ENCODE results near the gene HOXD10.
A peak's percentile ranks its signal among the peaks of the same experiment; 100 is the strongest.

The HOXD10 gene

DNA sequence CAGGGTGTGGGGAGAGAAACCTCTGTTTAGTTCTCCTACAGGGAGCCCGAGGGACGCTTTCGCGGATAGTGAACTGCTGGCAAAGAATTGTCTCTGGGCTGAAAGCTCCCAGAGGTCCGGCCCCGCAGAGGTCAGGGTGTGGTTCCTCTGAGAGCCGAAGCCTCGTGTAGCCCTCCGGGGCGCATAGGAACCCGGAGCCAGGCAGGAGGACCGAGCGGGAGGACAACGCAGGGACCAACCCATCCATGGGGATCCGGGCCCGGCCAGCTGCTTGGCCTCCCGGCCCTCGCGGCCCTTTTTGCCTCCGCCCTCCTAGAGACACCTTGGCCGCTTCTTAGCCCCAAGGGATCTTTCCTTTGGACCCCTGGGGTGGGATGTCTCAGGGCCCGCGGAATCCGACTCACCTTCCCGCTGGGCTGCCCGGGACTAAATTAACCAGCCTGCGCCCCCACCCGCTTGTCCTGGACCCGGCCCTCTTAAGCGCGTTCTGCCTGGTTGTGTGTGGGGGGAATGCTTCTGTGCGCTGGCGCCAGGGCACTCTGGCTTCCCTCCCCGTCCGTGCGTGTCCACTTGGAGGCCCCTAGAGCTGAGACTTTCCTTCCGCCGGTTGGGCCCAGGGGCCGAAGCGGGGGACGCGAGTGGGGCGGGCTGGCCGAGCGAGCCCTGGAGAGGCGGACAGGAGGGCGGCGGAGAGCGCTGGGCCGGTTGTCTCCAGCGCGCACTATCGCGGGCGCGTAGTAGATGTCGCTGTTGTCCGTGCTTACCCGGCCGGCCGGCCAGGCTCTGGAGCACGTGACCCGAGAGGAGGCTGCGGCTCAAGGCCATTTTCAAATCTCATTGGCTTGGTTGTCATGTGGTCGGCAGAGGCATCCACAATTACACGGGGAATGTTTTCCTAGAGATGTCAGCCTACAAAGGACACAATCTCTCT lies at the start of gene HOXD10:
HOXD10 (plus strand) TSS at position 896 of the 931 bp plus-strand sequence. CDS start 56 bp downstream, outside the sequence.
- Mint-ChIP-seq H3K4me3 (no peak within 1 kb of the TSS), H3K4me1 (peaks cover 10% of the 10 kb centered on the region), H3K36me3 (no peaks in the 10 kb centered on the region), H3K27me3 (peaks cover 94% of the 10 kb centered on the region), H3K9me3 (no peaks in the 10 kb centered on the region), H3K27ac (no peak within 1 kb of the TSS)
- ATAC-seq, result no peak

GRCh38 chr2:176067589-176068418 lies 48.8 kb upstream of the HOXD10 start:
- no peak overlapping the region for H3K4me3 Mint-ChIP-seq
- H3K27me3 Mint-ChIP-seq, result peaks cover 81% of the 10 kb centered on the region
- H3K9me3 Mint-ChIP-seq, result no peaks in the 10 kb centered on the region
- H3K4me1 Mint-ChIP-seq, result peaks cover 13% of the 10 kb centered on the region
- no peaks in the 10 kb centered on the region for H3K36me3 Mint-ChIP-seq
- ATAC-seq, result no peak
- H3K27ac Mint-ChIP-seq, result no peak overlapping the region

- Mint-ChIP-seq H3K9me3 (no peaks in the 10 kb centered on the region), H3K4me1 (peaks cover 13% of the 10 kb centered on the region), H3K4me3 (no peak overlapping the region), H3K27me3 (peaks cover 85% of the 10 kb centered on the region), H3K27ac (no peak overlapping the region), H3K36me3 (no peaks in the 10 kb centered on the region)
- no peak for ATAC-seq
These were observed 48.2 kb upstream of the HOXD10 start for GRCh38 chr2:176068419-176068832.

- H3K4me3 Mint-ChIP-seq, result no peak overlapping the region
- peaks cover 13% of the 10 kb centered on the region for H3K4me1 Mint-ChIP-seq
- no peak overlapping the region for H3K27ac Mint-ChIP-seq
- H3K36me3 Mint-ChIP-seq, result no peaks in the 10 kb centered on the region
- no peak for ATAC-seq
- peaks cover 93% of the 10 kb centered on the region for H3K27me3 Mint-ChIP-seq
- peaks cover 2% of the 10 kb centered on the region for H3K9me3 Mint-ChIP-seq
These were observed 45.0 kb upstream of the HOXD10 start for GRCh38 chr2:176071330-176072291.

DNA sequence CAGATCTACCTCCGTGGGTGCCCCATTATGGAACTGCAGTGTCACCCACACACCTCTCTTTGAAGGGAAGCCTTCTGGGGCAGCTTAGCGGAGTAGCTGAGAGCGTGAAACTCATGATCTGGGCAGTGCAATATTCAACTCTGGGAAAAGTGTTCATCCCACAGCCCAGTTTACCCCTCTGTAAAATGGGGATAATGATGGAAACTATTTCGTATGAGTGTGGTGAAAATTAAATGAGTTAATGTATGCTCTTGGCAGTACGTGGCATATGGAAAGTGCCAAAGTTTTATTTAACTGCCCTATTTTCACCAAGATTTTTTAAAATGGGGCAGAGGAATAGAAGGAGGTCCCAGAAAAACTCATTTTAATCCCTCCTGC lies 44.3 kb upstream of the HOXD10 start:
- Mint-ChIP-seq H3K27me3 (peaks cover 91% of the 10 kb centered on the region), H3K4me3 (no peak overlapping the region), H3K27ac (no peak overlapping the region), H3K4me1 (peaks cover 12% of the 10 kb centered on the region), H3K9me3 (peaks cover 3% of the 10 kb centered on the region), H3K36me3 (no peaks in the 10 kb centered on the region)
- no peak for ATAC-seq

- H3K9me3 Mint-ChIP-seq, result peaks cover 3% of the 10 kb centered on the region
- H3K27ac Mint-ChIP-seq, result no peak overlapping the region
- peaks cover 84% of the 10 kb centered on the region for H3K27me3 Mint-ChIP-seq
- H3K4me3 Mint-ChIP-seq, result no peak overlapping the region
- peaks cover 6% of the 10 kb centered on the region for H3K4me1 Mint-ChIP-seq
- no peak for ATAC-seq
- H3K36me3 Mint-ChIP-seq, result no peaks in the 10 kb centered on the region
These were observed 43.4 kb upstream of the HOXD10 start for GRCh38 chr2:176072951-176073904.

- H3K4me1 Mint-ChIP-seq, result peaks cover 8% of the 10 kb centered on the region
- ATAC-seq, result no peak
- H3K9me3 Mint-ChIP-seq, result peaks cover 7% of the 10 kb centered on the region
- no peaks in the 10 kb centered on the region for H3K36me3 Mint-ChIP-seq
- H3K4me3 Mint-ChIP-seq, result no peak overlapping the region
- H3K27ac Mint-ChIP-seq, result no peak overlapping the region
- H3K27me3 Mint-ChIP-seq, result peaks cover 84% of the 10 kb centered on the region
These were observed 41.6 kb upstream of the HOXD10 start for GRCh38 chr2:176074919-176075425.

GRCh38 chr2:176075481-176075880 lies 41.1 kb upstream of the HOXD10 start:
- no peaks in the 10 kb centered on the region for H3K36me3 Mint-ChIP-seq
- H3K4me1 Mint-ChIP-seq, result peaks cover 8% of the 10 kb centered on the region
- H3K27me3 Mint-ChIP-seq, result peaks cover 79% of the 10 kb centered on the region
- peaks cover 7% of the 10 kb centered on the region for H3K9me3 Mint-ChIP-seq
- H3K4me3 Mint-ChIP-seq, result no peak overlapping the region
- H3K27ac Mint-ChIP-seq, result no peak overlapping the region
- ATAC-seq, result no peak

GRCh38 chr2:176076063-176076462 lies 40.5 kb upstream of the HOXD10 start:
- H3K27me3 Mint-ChIP-seq, result peaks cover 77% of the 10 kb centered on the region
- H3K4me1 Mint-ChIP-seq, result peaks cover 8% of the 10 kb centered on the region
- H3K36me3 Mint-ChIP-seq, result no peaks in the 10 kb centered on the region
- no peak for ATAC-seq
- peaks cover 7% of the 10 kb centered on the region for H3K9me3 Mint-ChIP-seq
- no peak overlapping the region for H3K4me3 Mint-ChIP-seq
- H3K27ac Mint-ChIP-seq, result no peak overlapping the region

DNA sequence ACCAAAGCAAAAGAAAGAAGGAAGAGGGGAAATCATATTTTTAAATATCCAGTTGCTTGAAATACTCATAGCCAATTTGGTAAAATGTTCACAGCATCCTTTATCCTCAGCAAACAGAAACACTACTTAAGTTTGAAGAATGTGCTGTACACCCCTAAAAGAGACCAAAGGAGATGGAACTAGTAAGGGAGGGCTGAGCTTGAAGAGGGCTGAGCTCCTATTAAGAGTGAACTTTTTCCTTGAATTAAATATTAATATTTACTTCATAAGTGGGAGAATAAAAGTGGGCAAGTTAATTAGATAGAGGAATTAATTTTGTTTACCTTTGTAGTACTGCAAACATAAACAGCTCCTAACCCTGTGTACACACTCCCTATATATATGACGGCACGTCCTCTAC lies 39.8 kb upstream of the HOXD10 start:
- no peaks in the 10 kb centered on the region for H3K36me3 Mint-ChIP-seq

DNA sequence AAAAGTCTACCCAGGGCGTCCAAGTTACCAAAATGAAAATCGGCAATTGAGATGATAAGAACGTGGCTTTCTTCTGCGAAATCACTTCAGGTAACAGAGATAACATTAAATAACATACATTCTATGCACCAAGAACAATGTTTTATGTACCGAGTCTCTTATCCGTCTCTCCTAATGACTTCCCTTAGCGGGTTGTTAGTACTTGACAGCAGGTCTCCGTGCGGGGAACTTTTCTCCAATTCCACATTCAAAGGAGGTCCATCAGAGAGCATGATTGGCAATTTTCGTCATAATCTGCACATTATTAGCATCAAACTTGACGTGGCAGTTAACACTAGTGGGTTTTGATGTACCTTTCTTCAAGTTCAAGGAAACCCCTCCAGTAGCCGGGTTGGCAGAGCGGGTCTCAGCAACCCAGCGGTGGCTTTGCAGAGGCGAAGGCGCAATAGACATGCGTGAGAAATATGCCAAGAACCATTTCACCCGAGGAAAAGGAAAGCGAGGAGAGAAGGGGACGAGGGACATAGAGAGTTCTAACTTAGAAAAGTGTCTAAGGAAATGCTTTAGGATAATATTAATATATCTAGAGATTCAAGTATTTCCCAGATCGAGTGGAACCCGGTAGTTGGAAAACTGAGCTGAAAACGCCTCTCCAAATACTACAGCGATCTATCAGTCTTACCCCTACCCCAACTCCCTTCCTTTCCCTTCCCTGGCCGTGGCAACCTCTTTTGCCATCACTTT lies 37.9 kb upstream of the HOXD10 start:
- Mint-ChIP-seq H3K9me3 (peaks cover 9% of the 10 kb centered on the region), H3K27ac (no peak overlapping the region), H3K36me3 (no peaks in the 10 kb centered on the region), H3K4me1 (peaks cover 8% of the 10 kb centered on the region), H3K27me3 (peaks cover 76% of the 10 kb centered on the region), H3K4me3 (no peak overlapping the region)
- ATAC-seq, result no peak

More for the DNA sequence above, 39.8 kb upstream of the HOXD10 start:
- H3K27me3 Mint-ChIP-seq, result peaks cover 77% of the 10 kb centered on the region
- ATAC-seq, result no peak
- H3K27ac Mint-ChIP-seq, result no peak overlapping the region
- H3K4me1 Mint-ChIP-seq, result peaks cover 8% of the 10 kb centered on the region
- no peak overlapping the region for H3K4me3 Mint-ChIP-seq
- peaks cover 7% of the 10 kb centered on the region for H3K9me3 Mint-ChIP-seq

DNA sequence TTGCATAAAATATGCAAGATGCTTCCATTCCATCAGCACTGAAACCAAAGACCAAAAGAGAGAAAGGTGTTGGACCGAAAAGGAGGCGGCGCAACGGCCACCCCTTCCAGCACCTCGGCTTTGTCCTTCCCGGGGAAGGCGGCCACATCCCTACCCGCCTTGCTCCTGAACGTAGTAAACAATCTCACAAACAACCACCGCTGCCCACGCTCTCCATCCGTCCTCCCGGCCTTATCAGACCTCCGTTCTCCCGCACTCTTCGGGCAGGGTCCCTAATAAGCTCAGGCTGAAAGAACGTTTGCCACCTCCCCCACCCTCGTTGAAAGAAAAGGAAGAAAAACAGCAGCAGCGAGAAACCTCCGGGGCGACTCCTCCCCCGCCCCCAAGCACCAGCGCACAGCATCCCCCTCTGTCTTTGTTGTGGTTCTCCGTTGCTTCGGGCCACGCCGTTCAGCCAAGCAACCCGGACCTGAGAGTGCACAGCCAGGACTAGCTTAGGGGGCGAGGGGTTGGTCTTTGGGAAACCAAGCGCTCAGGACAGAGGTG lies 37.2 kb upstream of the HOXD10 start:
- H3K36me3 Mint-ChIP-seq, result no peaks in the 10 kb centered on the region
- H3K4me3 Mint-ChIP-seq, result peak overlapping the region; percentile 56
- H3K9me3 Mint-ChIP-seq, result peaks cover 10% of the 10 kb centered on the region
- H3K4me1 Mint-ChIP-seq, result peaks cover 8% of the 10 kb centered on the region
- no peak overlapping the region for H3K27ac Mint-ChIP-seq
- ATAC-seq, result no peak
- H3K27me3 Mint-ChIP-seq, result peaks cover 79% of the 10 kb centered on the region
